ENCODE results near the gene CHMP1B. TPM values are rescaled to one million over a fixed set of nuclear protein-coding genes. Genes with fewer than 3 reads are reported as not detected.
"Not testable (repeated sequence)": the region's sequence is repeated elsewhere in the genome, so short reads cannot be mapped to it uniquely, and the experiment has no call there.

The CHMP1B gene
- total RNA-seq, 1 experiment from 2014 or later, result 31.4 TPM

DNA sequence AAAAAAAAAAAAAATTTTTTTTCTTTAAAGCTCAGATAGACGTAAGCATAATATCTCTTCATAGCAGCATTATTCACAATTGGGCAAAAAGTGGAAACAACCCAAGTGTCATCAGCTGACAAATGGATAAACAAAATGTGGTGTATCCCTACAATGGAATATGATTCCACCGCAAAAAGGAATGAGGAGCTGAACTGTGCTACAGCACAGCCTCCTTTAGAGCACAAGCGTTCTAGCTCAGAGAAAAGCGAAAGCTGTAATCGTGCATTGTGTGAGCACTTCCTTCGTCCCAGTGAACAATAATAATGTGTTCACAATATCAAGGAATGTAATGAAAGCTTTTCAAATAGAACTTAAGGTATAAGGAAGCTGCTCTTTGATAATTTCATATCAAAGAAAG is 11.7 kb upstream of the CHMP1B start:
- DNase-seq (ENCODE audit: low read depth), result no peak

DNA sequence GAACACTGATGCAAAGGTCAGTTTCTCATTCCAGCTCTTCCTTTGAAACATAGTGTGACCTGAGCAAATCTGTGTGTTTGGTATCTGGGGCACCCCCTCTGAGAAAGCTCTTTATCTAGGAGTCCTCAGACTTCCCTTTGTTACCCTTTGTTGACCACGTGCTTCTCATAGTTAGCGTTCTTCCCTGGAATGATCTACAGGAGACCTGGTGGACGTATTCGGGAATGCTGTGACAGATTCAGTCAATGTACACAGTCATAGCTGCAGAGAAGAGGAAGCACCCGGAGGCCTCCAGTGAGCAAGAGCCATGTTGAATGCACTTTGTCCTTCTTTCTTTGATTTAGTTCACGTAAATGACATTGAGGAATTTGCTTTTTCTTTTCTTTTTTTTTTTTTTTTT is 10.7 kb upstream of the CHMP1B start:
- DNase-seq (ENCODE audit: low read depth), result no peak

GRCh38 chr18:11842562-11842961 is 8.7 kb upstream of the CHMP1B start:
- no peak for DNase-seq (ENCODE audit: low read depth)

GRCh38 chr18:11844436-11844835 is 6.8 kb upstream of the CHMP1B start:
- no peak for DNase-seq (ENCODE audit: low read depth)

DNA sequence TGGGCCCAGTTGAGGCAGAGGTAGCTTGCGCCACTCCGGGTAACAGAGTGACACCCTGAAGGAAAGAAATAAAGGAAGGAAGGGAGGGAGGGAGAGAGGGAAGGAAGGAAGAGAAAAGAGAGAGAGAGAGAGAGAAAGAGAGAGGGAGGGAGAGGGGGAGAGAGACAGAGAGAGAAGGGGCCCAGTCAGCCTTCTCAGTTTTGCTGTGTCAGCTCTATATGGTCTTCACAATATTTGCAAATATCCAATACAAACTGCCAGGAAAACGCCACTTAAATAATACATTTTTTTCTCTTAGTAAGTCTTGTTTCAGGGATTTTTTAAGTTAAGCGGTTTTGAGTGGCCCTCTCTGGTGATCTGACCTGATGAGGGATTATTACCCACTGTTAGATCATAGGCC is 5.6 kb upstream of the CHMP1B start:
- no peak for DNase-seq (ENCODE audit: low read depth)

GRCh38 chr18:11847811-11848210 is 3.4 kb upstream of the CHMP1B start:
- no peak for DNase-seq (ENCODE audit: low read depth)

- DNase-seq (ENCODE audit: low read depth), result no peak
Observed at GRCh38 chr18:11849279-11849678, 1.9 kb upstream of the CHMP1B start.

DNA sequence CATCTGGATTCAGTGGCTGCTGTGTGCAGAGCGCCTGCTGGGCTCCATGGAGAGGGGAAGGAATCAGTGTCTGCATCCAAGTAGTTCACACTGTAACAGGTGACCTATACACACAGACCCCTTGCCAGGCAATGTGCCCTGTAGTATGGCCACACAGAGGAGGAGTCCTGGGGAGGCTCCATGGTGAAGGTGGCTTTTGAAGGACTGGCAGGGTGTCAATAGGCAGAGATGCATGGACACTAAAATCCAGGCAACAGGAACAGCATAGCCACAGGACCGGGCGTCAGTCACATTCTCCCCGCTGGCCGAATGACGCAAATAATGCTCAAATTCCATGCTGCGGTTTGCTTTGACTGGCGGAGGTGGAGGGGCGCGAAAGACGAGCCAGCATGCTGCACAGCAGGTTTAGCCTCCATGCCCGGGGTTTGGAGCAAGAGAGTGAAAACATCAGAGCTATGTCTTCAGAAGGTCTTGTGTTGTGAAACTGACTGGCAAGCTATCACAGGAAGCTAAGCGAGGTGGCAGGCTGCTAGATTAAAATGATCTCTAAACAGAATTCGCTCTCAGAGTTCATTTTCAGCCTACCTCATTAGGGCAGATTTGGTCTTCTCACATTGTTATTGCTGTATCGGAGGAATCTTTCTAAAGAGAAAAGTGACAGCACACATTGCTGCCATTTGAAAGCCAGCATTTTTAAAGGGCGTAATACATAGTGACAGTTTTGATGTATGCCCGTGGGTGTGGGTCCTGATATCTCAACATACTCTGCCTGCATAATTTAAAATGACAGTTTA is 1.2 kb upstream of the CHMP1B start:
- DNase-seq (ENCODE audit: low read depth), result peak; percentile 91

- no peak for DNase-seq (ENCODE audit: low read depth)
Observed at GRCh38 chr18:11850821-11851145, 430 bp upstream of the CHMP1B start.

DNA sequence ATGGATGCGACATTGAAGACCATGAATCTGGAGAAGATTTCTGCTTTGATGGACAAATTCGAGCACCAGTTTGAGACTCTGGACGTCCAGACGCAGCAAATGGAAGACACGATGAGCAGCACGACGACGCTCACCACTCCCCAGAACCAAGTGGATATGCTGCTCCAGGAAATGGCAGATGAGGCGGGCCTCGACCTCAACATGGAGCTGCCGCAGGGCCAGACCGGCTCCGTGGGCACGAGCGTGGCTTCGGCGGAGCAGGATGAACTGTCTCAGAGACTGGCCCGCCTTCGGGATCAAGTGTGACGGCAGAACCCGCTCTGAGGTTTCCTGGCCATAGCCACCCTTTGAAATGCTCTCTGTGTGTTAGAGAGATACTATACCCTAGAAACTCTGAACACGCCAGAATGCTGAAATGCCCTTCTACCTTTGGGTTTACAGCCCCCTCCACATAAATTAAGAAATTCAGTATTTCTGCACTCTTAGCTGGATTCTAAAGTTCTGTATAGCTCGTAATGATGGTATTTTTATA is 659 bp downstream of the CHMP1B start:
- DNase-seq (ENCODE audit: low read depth), result peak; percentile 21

DNA sequence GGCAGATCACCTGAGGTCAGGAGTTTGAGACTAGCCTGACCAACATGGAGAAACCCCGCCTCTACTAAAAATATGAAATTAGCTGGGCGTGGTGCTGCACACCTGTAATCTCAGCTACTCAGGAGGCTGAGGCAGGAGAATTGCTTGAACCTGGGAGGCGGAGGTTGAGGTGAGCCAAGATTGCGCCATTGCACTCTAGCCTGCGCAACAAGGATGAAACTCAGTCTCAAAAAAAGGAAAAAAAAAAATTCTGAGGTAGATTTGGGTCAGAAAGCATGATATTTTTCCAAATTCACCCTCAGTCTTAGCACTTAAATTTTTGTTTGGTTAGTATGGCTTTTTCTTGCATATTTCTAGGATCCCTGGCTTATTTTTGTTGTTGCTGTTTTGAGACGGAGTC is 3.3 kb downstream of the CHMP1B start:
- not testable (repeated sequence) for DNase-seq (ENCODE audit: low read depth)

DNA sequence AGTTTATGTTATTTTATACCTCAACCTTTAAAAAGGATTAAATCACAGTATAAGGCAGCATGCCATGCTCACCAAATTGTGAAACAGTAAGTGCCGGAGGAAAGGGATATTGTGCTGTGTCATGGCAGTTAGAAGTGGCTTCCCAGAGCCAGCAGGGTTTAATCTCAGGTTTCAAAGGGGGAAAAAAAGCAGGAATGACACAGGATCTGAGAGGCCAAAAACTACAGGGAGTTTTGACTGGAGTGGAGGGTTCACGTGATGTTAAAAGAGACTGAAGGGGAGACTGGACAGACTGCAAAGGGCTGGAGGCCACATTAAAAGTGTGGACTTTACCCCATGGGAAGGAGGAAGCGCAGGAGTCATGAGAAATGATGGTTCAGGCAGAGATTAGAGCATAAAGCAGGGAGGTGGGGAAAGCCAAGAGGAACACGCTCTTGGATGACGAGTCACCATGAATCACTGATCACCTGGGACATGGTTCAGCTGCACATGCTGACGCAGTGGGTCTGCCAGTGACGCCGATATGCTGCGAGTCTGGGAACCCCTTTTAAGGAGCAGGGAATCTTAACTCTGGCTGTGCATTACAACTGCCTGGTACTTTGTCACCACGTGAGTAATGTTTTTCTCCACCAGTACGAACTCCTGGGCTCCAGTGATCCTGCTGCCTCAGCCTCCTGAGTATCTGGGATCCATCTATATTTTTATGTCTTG is 6.1 kb downstream of the CHMP1B start:
- DNase-seq (ENCODE audit: low read depth), result peak; percentile 99

DNA sequence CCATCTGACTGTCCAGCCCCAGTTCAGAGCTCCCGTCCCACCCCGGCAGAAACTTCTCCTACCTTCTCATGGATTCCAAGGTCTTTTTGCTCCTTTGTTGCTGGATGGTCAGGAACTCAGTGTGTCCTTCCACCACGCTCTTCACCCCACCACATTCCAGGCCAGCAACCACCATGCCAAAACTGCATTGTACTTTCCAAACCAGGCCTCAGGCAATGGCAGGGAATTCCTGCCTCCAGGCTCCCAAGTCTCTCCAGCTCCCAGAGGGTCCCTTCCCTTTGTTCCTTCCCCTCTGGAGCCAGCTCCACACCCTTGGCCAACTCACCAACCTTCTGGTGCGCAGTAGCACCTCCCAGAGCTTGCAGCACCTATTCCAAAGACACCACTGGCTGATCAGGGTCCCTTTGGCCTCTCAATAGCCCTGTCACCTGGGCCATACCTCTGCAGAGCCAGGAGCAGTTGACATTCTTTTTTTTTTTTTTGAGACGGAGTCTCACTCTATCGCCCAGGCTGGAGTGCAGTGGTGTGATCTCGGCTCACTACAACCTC is 8.1 kb downstream of the CHMP1B start:
- DNase-seq (ENCODE audit: low read depth), result peak; percentile 17

- DNase-seq (ENCODE audit: low read depth), result peak; percentile 94
Observed at GRCh38 chr18:11859903-11860407, 8.7 kb downstream of the CHMP1B start.

DNA sequence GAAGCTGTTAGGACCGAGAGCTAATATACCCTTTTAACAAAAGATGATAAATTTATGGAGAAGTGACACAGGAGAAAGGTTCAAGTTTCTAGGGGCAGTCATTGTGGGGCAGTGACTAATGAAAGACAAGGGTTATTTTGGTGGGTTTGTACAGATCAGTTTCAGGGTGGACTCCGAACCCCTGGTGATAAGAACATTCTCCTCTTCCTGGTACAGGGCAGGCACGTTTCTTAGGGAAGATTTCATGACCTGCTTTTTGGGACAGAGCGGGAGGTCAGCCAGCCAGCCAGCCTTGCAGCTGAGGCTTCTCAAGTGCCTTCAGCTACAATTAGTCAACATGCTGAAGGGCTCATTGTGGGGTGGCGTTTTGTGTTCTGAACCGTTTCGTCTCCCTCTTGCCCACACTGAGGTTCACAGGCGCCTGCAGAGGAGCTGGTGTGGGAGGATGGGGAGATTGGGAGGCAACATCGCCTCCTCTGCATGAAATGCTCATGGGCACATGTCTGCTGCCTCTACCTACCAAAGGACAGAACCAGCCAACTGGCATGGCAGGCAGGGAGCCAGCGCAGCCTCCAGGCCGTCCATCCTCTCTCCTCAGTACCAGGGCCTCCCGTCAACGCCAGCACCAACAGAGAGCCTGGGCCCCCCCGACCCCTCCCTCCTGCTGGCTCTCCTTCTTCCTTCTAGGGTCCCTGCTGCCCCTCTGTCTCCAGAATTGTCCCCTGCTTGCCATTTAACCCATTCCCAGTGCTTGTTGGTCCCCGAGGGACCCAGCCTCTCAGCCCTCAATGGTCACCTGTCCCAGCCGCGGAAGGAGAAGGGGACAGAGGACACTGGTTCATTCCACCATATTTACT is 9.6 kb downstream of the CHMP1B start:
- DNase-seq (ENCODE audit: low read depth), result no peak

DNA sequence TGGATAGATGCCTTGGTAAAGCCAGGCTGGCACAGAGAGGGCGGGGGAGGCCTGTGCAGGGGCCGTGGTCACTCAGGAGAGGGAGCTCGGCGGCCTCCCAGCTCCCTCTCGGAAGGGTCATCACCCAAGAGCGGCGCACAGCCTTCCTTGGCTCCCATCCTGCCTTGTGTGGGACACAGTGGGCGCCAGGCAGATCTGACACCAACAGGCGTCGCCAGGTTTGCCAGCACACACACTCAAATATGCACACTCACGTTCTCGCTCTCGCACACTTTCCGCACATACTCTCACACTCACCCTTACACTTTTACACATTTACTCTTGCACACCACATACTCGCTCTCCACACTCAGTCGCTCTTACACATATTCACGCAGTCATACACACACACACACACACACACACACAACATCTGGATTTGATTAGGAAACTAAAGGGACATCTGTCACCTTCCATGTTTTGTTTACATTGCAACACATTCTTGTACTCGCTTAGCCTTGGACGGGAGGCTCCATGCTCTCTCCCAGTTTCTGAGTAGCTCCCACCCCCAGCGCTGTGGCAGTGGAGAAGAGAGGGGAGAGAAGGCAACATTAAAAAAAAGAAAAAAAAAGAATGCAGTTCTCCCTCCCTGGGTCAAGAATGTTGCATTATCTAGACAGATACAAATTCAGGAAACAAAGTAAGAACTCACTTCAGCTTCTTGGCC is 10.5 kb downstream of the CHMP1B start:
- no peak for DNase-seq (ENCODE audit: low read depth)

DNA sequence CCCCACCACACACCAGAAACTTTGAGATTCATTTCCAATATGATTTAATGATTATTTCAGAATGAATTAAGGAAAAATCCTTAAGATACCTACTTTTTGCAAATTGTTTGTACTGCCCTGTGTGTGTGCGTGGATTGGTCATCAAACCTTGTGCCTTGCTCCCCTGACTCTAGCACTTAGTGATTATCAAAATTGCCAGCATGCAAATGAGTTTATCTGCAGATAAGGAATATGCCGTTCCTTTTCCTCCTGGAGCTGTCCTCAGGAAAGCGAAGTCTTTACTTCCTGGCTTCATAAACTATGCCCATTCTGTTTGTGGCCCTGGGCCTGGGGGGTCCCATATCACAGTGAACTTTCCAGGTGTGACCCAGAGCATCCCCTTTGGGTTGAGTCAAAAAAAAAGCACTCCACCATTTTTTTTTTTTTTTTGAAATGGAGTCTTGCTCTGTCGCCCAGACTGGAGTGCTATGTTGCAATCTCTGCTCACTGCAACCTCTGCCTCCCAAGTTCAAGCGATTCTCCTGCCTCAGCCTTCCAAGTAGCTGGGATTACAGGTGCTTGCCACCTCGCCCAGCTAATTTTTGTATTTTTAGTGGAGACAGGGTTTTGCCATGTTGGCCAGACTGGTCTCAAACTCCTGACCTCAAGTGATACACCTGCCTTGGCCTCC is 11.4 kb downstream of the CHMP1B start:
- no peak for DNase-seq (ENCODE audit: low read depth)

DNA sequence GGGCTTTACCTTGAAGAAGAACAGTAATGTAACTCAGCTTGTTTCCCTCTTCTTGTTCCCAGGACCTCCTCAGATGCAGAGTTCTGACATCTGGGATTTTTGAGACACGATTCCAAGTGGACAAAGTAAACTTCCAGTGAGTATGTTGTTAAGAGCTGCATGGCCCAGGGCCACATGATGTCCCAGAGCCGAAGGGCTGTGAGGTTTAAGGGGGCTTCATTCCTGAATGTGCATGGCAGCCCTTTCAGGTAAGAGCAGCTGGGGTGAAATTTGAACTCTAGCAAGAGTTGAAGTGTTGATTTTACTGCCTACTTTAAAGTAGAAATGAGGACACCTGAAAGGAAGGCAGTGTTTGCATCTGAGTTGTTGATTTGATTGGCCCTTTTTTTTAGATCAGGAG is 13.3 kb downstream of the CHMP1B start:
- DNase-seq (ENCODE audit: low read depth), result no peak

GRCh38 chr18:11865071-11865470 is 13.9 kb downstream of the CHMP1B start:
- no peak for DNase-seq (ENCODE audit: low read depth)

- DNase-seq (ENCODE audit: low read depth), result no peak
Observed at GRCh38 chr18:11866329-11866728, 15.1 kb downstream of the CHMP1B start.
